ENCODE data around the gene HSD17B11. TPM values are rescaled to one million over a fixed set of nuclear protein-coding genes. Genes with fewer than 3 reads are reported as not detected.
"Not testable (repeated sequence)": the region's sequence is repeated elsewhere in the genome, so short reads cannot be mapped to it uniquely, and the experiment has no call there.

Gene HSD17B11
- total RNA-seq, 3 donors from 2014 or later (not counting 1 experiment from before 2014, with no cell fraction given) = 42.2 to 50.5 (median 49.8) TPM

DNA sequence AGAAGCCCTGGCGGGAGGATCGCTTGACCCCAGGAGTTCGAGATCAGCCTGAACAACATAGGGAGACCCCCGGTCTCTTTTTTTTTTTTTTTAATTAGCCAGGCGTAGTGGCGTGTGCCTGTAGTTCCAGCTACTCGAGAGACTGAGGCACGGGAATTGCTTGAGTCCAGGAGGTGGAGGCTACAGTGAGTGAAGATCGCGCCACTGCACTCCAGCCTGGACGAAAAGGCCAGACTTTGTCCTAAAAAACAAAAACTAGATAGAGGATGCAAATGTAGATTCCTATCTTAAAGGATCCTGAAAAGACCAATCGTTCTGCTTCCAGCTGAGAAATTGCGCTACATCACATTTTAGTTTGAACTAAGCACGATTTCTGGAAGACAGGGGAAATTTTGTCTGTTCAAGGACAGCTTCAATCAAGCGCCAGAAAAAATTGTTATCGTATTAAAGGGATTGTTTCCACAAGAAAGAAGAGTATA lies 627 bp upstream of the HSD17B11 start:
- Mint-ChIP-seq H3K4me3 (peak overlapping the region; percentile 96), H3K9me3 (no peaks in the 10 kb centered on the region), H3K27ac (peak overlapping the region; percentile 91), H3K36me3 (no peaks in the 10 kb centered on the region), H3K4me1 (peaks cover 40 to 41% of the 10 kb centered on the region in 2 donors), H3K27me3 (ENCODE audit: low read depth in 2 of 2) (no peaks in the 10 kb centered on the region)
- H3K4me3 ChIP-seq (ENCODE audit: low read length) = peak overlapping the region; percentile 53
- WGBS (ENCODE audit: insufficient coverage) = 17% methylated on average over 14 of the region's 16 CpGs
- H3K36me3 ChIP-seq (ENCODE audit: control insufficient read depth, insufficient read depth, low read length) = no peaks in the 10 kb centered on the region
- no peak for DNase-seq
- ATAC-seq = peak; percentile 5 to 17 (median 6)
- intact Hi-C loops (cut with micrococcal nuclease) = loop anchor here (1.0 to 5.0 kb wide), 2 partner anchors 31 to 76 kb away; partner anchors contain the start of gene NUDT9
- H3K27me3 ChIP-seq (ENCODE audit: control insufficient read depth, insufficient read depth, low read length) = no peaks in the 10 kb centered on the region
- H3K27ac ChIP-seq (ENCODE audit: low read length) = peak overlapping the region; percentile 63
- H3K4me1 ChIP-seq (ENCODE audit: control insufficient read depth, insufficient read depth, low read length) = peaks cover 18% of the 10 kb centered on the region
- TF ChIP-seq, protein P1, sequence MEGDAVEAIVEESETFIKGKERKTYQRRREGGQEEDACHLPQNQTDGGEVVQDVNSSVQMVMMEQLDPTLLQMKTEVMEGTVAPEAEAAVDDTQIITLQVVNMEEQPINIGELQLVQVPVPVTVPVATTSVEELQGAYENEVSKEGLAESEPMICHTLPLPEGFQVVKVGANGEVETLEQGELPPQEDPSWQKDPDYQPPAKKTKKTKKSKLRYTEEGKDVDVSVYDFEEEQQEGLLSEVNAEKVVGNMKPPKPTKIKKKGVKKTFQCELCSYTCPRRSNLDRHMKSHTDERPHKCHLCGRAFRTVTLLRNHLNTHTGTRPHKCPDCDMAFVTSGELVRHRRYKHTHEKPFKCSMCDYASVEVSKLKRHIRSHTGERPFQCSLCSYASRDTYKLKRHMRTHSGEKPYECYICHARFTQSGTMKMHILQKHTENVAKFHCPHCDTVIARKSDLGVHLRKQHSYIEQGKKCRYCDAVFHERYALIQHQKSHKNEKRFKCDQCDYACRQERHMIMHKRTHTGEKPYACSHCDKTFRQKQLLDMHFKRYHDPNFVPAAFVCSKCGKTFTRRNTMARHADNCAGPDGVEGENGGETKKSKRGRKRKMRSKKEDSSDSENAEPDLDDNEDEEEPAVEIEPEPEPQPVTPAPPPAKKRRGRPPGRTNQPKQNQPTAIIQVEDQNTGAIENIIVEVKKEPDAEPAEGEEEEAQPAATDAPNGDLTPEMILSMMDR (IDR thresholded peaks at IDR 0.05) = no peak
- no peaks in the 10 kb centered on the region for H3K9me3 ChIP-seq (ENCODE audit: control insufficient read depth, insufficient read depth, low read length)

- H3K4me3 ChIP-seq (ENCODE audit: low read length) = peak overlapping the region; percentile 53
- ATAC-seq = peak in 1 of 3 donors; percentile 5
- no peaks in the 10 kb centered on the region for H3K36me3 ChIP-seq (ENCODE audit: control insufficient read depth, insufficient read depth, low read length)
- TF ChIP-seq, protein P1 (IDR thresholded peaks at IDR 0.05) = no peak
- Mint-ChIP-seq H3K27me3 (ENCODE audit: low read depth in 2 of 2) (no peaks in the 10 kb centered on the region), H3K4me1 (peaks cover 48% of the 10 kb centered on the region in 2 donors), H3K27ac (peak overlapping the region; percentile 91), H3K9me3 (no peaks in the 10 kb centered on the region), H3K36me3 (no peaks in the 10 kb centered on the region), H3K4me3 (peak overlapping the region; percentile 96)
- peak overlapping the region; percentile 63 for H3K27ac ChIP-seq (ENCODE audit: low read length)
- no peak for DNase-seq
- H3K27me3 ChIP-seq (ENCODE audit: control insufficient read depth, insufficient read depth, low read length) = no peaks in the 10 kb centered on the region
- intact Hi-C loops (cut with micrococcal nuclease) = loop anchor here (5.0 kb wide), 1 partner anchor 77 kb away; no protein-coding TSS in a partner anchor
- no peaks in the 10 kb centered on the region for H3K9me3 ChIP-seq (ENCODE audit: control insufficient read depth, insufficient read depth, low read length)
- peaks cover 18% of the 10 kb centered on the region for H3K4me1 ChIP-seq (ENCODE audit: control insufficient read depth, insufficient read depth, low read length)
These were observed 467 bp downstream of the HSD17B11 start for GRCh38 chr4:87390551-87390890.

- peak overlapping the region; percentile 91 for H3K27ac Mint-ChIP-seq
- H3K4me3 ChIP-seq (ENCODE audit: low read length) = peak overlapping the region; percentile 53
- H3K4me3 Mint-ChIP-seq = peak overlapping the region; percentile 96
- not testable (repeated sequence) for H3K27me3 ChIP-seq (ENCODE audit: control insufficient read depth, insufficient read depth, low read length); H3K36me3 Mint-ChIP-seq; ATAC-seq; H3K27ac ChIP-seq (ENCODE audit: low read length); H3K9me3 Mint-ChIP-seq; H3K27me3 Mint-ChIP-seq (ENCODE audit: low read depth in 2 of 2); H3K9me3 ChIP-seq (ENCODE audit: control insufficient read depth, insufficient read depth, low read length); H3K36me3 ChIP-seq (ENCODE audit: control insufficient read depth, insufficient read depth, low read length); DNase-seq
- intact Hi-C loops (cut with micrococcal nuclease) = loop anchor here (5.0 kb wide), 1 partner anchor 77 kb away; no protein-coding TSS in a partner anchor
- 64% methylated on average over 13 of the region's 20 CpGs for WGBS (ENCODE audit: insufficient coverage)
- H3K4me1 Mint-ChIP-seq = peaks cover 52% of the 10 kb centered on the region in 2 donors
- H3K4me1 ChIP-seq (ENCODE audit: control insufficient read depth, insufficient read depth, low read length) = peaks cover 18% of the 10 kb centered on the region
These were observed 933 bp downstream of the HSD17B11 start for GRCh38 chr4:87390055-87390454.

GRCh38 chr4:87388901-87389300 lies 2.1 kb downstream of the HSD17B11 start:
- Mint-ChIP-seq H3K27ac (peak overlapping the region; percentile 91), H3K36me3 (no peaks in the 10 kb centered on the region), H3K27me3 (ENCODE audit: low read depth in 2 of 2) (no peaks in the 10 kb centered on the region), H3K4me3 (peak overlapping the region; percentile 96), H3K9me3 (no peaks in the 10 kb centered on the region), H3K4me1 (peaks cover 58 to 61% of the 10 kb centered on the region in 2 donors)
- Histone ChIP-seq H3K36me3 (ENCODE audit: control insufficient read depth, insufficient read depth, low read length) (no peaks in the 10 kb centered on the region), H3K27ac (ENCODE audit: low read length) (no peak overlapping the region), H3K4me3 (ENCODE audit: low read length) (no peak overlapping the region), H3K4me1 (ENCODE audit: control insufficient read depth, insufficient read depth, low read length) (peaks cover 18% of the 10 kb centered on the region), H3K27me3 (ENCODE audit: control insufficient read depth, insufficient read depth, low read length) (no peaks in the 10 kb centered on the region), H3K9me3 (ENCODE audit: control insufficient read depth, insufficient read depth, low read length) (no peaks in the 10 kb centered on the region)
- intact Hi-C loops (cut with micrococcal nuclease) = loop anchor here (10.0 kb wide), 1 partner anchor 816 kb away; no protein-coding TSS in a partner anchor
- WGBS (ENCODE audit: insufficient coverage) = 66% methylated on average over 3 of the region's 3 CpGs
- TF ChIP-seq, protein P1 (IDR thresholded peaks at IDR 0.05) = no peak
- DNase-seq (no peak), ATAC-seq (no peak)
